Ishikawa (cell line): Measurements from ENCODE around the gene LOXHD1.

Experiments
- CREB1 ChIP-seq: IDR thresholded peaks from 2 replicates; pipeline ENCODE4 v1.6.1; 2012; ENCODE audit warnings: low read depth
- EP300 ChIP-seq: IDR thresholded peaks from 2 replicates; pipeline ENCODE4 v1.6.1; 2012; ENCODE audit warnings: borderline replicate concordance
- MAX ChIP-seq: IDR thresholded peaks from 2 replicates; pipeline ENCODE4 v1.6.1; 2012
- RAD21 ChIP-seq: IDR thresholded peaks from 2 replicates; pipeline ENCODE4 v1.6.1; 2012; ENCODE audit warnings: low read depth
- REST ChIP-seq: IDR thresholded peaks from 2 replicates; pipeline ENCODE4 v1.6.1; 2012; ENCODE audit warnings: low read depth, mild to moderate bottlenecking
- YY1 ChIP-seq: IDR thresholded peaks from 2 replicates; pipeline ENCODE4 v1.6.1; 2012; ENCODE audit warnings: low read depth

- TF ChIP-seq EP300 (no peak), YY1 (no peak), CREB1 (no peak), REST (no peak), MAX (no peak), RAD21 (no peak)
These were observed 194.5 kb downstream of the LOXHD1 start for GRCh38 chr18:46462523-46462922.
